ENCODE measurements around the gene NBPF3.
"Not testable (repeated sequence)": the region's sequence is repeated elsewhere in the genome, so short reads cannot be mapped to it uniquely, and the experiment has no call there.

The NBPF3 gene

DNA sequence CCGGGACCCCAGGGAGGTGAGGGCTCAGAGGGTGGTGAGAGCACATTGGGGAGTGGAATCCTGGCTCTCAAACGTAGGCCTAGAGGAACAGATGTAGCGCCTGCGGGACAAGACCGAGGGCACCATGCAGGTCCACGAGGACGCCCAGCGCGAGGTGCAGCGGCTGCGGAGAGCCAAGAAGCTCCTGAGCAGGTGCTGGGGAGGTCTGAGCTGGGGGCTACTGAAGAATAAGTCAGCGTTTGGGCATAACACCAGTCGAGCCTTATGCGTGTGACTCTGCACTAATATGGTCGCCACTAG, 2.6 kb upstream of the NBPF3 start:
- DNase-seq, result no peak
- no peak for ATAC-seq (ENCODE audit: insufficient read depth, low read depth)
- Histone ChIP-seq H3K9ac (ENCODE audit: low read depth, low read length) (no peak overlapping the region), H3K4me1 (ENCODE audit: insufficient read depth, low read length) (peaks cover 20% of the 10 kb centered on the region), H3K79me2 (ENCODE audit: insufficient read depth, low read length) (no peaks in the 10 kb centered on the region), H4K20me1 (ENCODE audit: insufficient read depth, low read length) (no peaks in the 10 kb centered on the region), H3K36me3 (ENCODE audit: insufficient read depth, low read length) (no peaks in the 10 kb centered on the region), H3K4me3 (ENCODE audit: low read depth in 1 of 2, low read length in 2 of 2) (no peak overlapping the region), H3K27ac (ENCODE audit: low read length) (no peak overlapping the region), H3K9me3 (ENCODE audit: insufficient read depth, low read length, severe bottlenecking) (no peaks in the 10 kb centered on the region), H2AFZ (ENCODE audit: low read depth, low read length) (no peak overlapping the region), H3K27me3 (ENCODE audit: insufficient read depth, low read length, poor library complexity) (peaks cover 31% of the 10 kb centered on the region), H3K4me2 (ENCODE audit: insufficient read depth, low read length) (no peak overlapping the region)
- no peak for TF ChIP-seq EZH2 (IDR thresholded peaks at IDR 0.05; ENCODE audit: borderline replicate concordance, low read depth, low read length, severe bottlenecking)
- TF ChIP-seq, protein P1, sequence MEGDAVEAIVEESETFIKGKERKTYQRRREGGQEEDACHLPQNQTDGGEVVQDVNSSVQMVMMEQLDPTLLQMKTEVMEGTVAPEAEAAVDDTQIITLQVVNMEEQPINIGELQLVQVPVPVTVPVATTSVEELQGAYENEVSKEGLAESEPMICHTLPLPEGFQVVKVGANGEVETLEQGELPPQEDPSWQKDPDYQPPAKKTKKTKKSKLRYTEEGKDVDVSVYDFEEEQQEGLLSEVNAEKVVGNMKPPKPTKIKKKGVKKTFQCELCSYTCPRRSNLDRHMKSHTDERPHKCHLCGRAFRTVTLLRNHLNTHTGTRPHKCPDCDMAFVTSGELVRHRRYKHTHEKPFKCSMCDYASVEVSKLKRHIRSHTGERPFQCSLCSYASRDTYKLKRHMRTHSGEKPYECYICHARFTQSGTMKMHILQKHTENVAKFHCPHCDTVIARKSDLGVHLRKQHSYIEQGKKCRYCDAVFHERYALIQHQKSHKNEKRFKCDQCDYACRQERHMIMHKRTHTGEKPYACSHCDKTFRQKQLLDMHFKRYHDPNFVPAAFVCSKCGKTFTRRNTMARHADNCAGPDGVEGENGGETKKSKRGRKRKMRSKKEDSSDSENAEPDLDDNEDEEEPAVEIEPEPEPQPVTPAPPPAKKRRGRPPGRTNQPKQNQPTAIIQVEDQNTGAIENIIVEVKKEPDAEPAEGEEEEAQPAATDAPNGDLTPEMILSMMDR (IDR thresholded peaks at IDR 0.05; ENCODE audit: borderline replicate concordance, extremely low read depth, low read length, poor library complexity, severe bottlenecking), result no peak

DNA sequence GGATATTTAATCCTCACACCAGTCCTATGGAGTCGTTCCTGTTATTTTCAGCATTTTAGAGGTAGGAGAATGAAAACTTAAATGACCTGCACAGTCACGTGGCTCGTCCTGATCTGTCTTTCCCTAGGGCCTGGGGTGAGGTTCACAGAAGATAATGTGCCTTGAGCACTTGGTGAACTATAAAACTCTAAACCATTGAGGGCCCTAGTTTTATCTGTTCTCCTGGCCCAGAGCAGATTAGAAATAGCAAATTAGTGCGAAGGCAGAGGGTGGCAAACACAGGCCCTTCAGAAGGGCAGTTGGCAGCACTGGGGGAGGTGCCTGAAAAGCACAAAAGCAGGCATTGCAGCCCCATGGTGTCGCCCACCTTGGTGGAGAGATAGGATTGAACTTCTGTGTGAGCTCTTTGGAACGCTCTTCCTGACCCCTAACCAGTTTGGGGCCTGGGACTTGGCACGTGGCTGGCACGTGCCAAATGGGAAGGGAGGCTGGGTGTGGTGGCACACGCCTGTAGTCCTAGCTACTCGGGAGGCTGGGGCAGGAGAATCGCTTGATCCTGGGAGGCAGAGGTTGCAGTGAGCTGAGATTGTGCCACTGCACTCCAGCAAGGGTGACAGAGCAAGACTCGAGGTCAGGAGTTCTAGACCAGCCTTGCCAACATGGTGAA, 1.2 kb upstream of the NBPF3 start:
- Histone ChIP-seq H3K4me1 (ENCODE audit: insufficient read depth, low read length) (peaks cover 20% of the 10 kb centered on the region), H3K27me3 (ENCODE audit: insufficient read depth, low read length, poor library complexity) (peaks cover 31% of the 10 kb centered on the region)
- not testable (repeated sequence) for DNase-seq; ATAC-seq (ENCODE audit: insufficient read depth, low read depth); H3K36me3 ChIP-seq (ENCODE audit: insufficient read depth, low read length); H3K9me3 ChIP-seq (ENCODE audit: insufficient read depth, low read length, severe bottlenecking); H3K9ac ChIP-seq (ENCODE audit: low read depth, low read length); H3K79me2 ChIP-seq (ENCODE audit: insufficient read depth, low read length); H3K27ac ChIP-seq (ENCODE audit: low read length); H2AFZ ChIP-seq (ENCODE audit: low read depth, low read length); H3K4me2 ChIP-seq (ENCODE audit: insufficient read depth, low read length); H3K4me3 ChIP-seq (ENCODE audit: low read depth in 1 of 2, low read length in 2 of 2); H4K20me1 ChIP-seq (ENCODE audit: insufficient read depth, low read length)

DNA sequence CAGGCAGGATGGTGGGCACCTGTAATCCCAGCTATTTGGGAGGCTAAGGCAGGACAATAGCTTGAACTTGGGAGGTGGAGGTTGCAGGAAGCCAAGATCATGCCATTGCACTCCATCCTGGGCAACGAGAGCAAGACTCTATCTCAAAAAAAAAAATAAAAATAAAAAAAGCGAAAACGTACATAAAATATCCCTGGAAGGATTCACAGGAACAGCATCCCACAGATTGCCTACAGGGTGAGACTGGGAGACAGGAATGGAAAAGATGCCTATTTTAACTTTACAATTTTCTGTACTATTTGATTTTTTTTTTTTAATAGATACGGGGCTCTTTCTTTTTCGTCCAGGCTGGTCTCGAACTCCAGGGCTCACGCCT, 604 bp upstream of the NBPF3 start:
- H3K4me3 ChIP-seq (ENCODE audit: low read depth in 1 of 2, low read length in 2 of 2), result no peak overlapping the region
- TF ChIP-seq, protein P1 (IDR thresholded peaks at IDR 0.05; ENCODE audit: borderline replicate concordance, extremely low read depth, low read length, poor library complexity, severe bottlenecking), result no peak
- no peak for TF ChIP-seq EZH2 (IDR thresholded peaks at IDR 0.05; ENCODE audit: borderline replicate concordance, low read depth, low read length, severe bottlenecking)
- H4K20me1 ChIP-seq (ENCODE audit: insufficient read depth, low read length), result no peaks in the 10 kb centered on the region
- no peaks in the 10 kb centered on the region for H3K36me3 ChIP-seq (ENCODE audit: insufficient read depth, low read length)
- H3K27ac ChIP-seq (ENCODE audit: low read length), result no peak overlapping the region
- H3K4me1 ChIP-seq (ENCODE audit: insufficient read depth, low read length), result peaks cover 20% of the 10 kb centered on the region
- ATAC-seq (ENCODE audit: insufficient read depth, low read depth), result no peak
- no peaks in the 10 kb centered on the region for H3K9me3 ChIP-seq (ENCODE audit: insufficient read depth, low read length, severe bottlenecking)
- H2AFZ ChIP-seq (ENCODE audit: low read depth, low read length), result no peak overlapping the region
- no peaks in the 10 kb centered on the region for H3K79me2 ChIP-seq (ENCODE audit: insufficient read depth, low read length)
- peaks cover 31% of the 10 kb centered on the region for H3K27me3 ChIP-seq (ENCODE audit: insufficient read depth, low read length, poor library complexity)
- peak overlapping the region; percentile 63; the same call in 1 of the 2 replicates for H3K4me2 ChIP-seq (ENCODE audit: insufficient read depth, low read length)
- no peak for DNase-seq
- H3K9ac ChIP-seq (ENCODE audit: low read depth, low read length), result no peak overlapping the region

DNA sequence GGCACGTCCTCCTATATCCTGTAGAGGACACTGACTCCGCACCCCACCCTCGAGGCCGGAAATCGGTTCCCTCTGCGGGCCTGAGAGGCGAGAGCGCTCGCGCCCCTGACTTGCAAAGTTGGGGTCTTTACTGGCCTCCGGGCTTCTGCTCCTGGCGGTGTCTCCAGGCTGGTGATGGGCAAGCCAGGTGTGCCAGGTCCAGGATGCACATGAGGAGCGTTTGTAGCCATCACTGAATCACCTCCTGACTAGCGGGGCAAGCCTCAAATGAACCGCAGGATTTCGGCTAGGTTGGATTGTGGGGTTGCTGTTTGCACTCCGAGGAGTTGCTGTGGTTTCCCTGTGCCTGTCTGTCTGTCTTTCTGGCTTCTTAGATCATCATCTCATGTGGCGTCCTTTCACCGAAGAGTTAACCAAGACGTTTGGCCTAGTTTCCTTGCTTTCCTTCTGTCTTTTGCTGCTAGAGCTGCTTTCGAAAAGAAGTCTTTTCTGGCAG, 741 bp downstream of the NBPF3 start:
- Histone ChIP-seq H3K4me2 (ENCODE audit: insufficient read depth, low read length) (peak overlapping the region; percentile 63), H3K9ac (ENCODE audit: low read depth, low read length) (peak overlapping the region; percentile 18; the same call in 1 of the 2 replicates), H3K4me1 (ENCODE audit: insufficient read depth, low read length) (peaks cover 20% of the 10 kb centered on the region), H3K4me3 (ENCODE audit: low read depth in 1 of 2, low read length in 2 of 2) (peak overlapping the region in 1 of 2 experiments; percentile 56; a peak in 2 of 4 replicates), H3K27me3 (ENCODE audit: insufficient read depth, low read length, poor library complexity) (peaks cover 31% of the 10 kb centered on the region)
- DNase-seq (peak; percentile 36), ATAC-seq (ENCODE audit: insufficient read depth, low read depth) (peak; percentile 65)
- H2AFZ ChIP-seq (ENCODE audit: low read depth, low read length); H4K20me1 ChIP-seq (ENCODE audit: insufficient read depth, low read length); H3K36me3 ChIP-seq (ENCODE audit: insufficient read depth, low read length); H3K79me2 ChIP-seq (ENCODE audit: insufficient read depth, low read length); H3K27ac ChIP-seq (ENCODE audit: low read length); H3K9me3 ChIP-seq (ENCODE audit: insufficient read depth, low read length, severe bottlenecking): not testable (repeated sequence)

DNA sequence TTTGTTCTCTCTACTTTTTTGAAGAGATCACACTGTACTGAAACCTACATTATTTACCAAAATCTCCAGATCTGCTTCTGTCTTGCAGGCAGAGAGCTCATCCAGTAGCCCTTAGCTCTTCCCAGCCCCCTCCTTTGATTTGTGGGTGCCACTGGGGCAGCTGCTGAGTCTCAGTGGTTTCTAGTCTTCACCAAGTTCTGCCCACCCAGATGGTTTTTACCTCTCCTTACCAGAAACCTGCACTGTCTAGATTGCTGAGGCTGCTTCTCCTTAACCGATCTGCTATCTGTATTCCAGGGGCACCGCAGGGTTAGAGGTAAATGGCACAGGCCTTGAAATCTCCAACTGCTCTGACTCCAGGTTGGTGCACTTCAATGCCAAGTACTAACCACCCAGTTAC, 6.7 kb downstream of the NBPF3 start:
- not testable (repeated sequence) for H4K20me1 ChIP-seq (ENCODE audit: insufficient read depth, low read length); H3K9ac ChIP-seq (ENCODE audit: low read depth, low read length); H3K79me2 ChIP-seq (ENCODE audit: insufficient read depth, low read length); DNase-seq; ATAC-seq (ENCODE audit: insufficient read depth, low read depth); H3K27ac ChIP-seq (ENCODE audit: low read length); H3K4me3 ChIP-seq (ENCODE audit: low read depth in 1 of 2, low read length in 2 of 2); H3K9me3 ChIP-seq (ENCODE audit: insufficient read depth, low read length, severe bottlenecking); H3K4me2 ChIP-seq (ENCODE audit: insufficient read depth, low read length); H3K27me3 ChIP-seq (ENCODE audit: insufficient read depth, low read length, poor library complexity); H2AFZ ChIP-seq (ENCODE audit: low read depth, low read length); H3K36me3 ChIP-seq (ENCODE audit: insufficient read depth, low read length)
- peaks cover 16% of the 10 kb centered on the region for H3K4me1 ChIP-seq (ENCODE audit: insufficient read depth, low read length)
